OCI-LY7 (cell line): Measurements from ENCODE around the gene CIT.

Source experiments
- CTCF ChIP-seq: fragments of 200-600 bp; sonication (generic); conservative IDR thresholded peaks from 2 replicates; pipeline ENCODE4 v1.5.1; 2014; ENCODE audit warnings: mild to moderate bottlenecking, antibody characterized with exemption, low read length, moderate library complexity, mixed read lengths
- EZH2phosphoT487 ChIP-seq: fragments of 200-600 bp; sonication (generic); IDR thresholded peaks from 2 replicates; pipeline ENCODE4 v1.6.1; 2018; ENCODE audit warnings: low read depth, borderline replicate concordance, mild to moderate bottlenecking, mixed run types, antibody characterized with exemption, low read length, moderate library complexity, mixed read lengths

GRCh38 chr12:119740830-119741229 lies 136.3 kb downstream of the CIT start:
- TF ChIP-seq CTCF (no peak), EZH2phosphoT487 (no peak)
